ENCODE measurements around the gene ADM2.
A peak's percentile ranks its signal among the peaks of the same experiment; 100 is the strongest.

ADM2 gene

GRCh38 chr22:50454556-50455075 lies 26.7 kb upstream of the ADM2 start:
- H3K9ac ChIP-seq (ENCODE audit: low read length): no peak overlapping the region
- H3K4me3 ChIP-seq (ENCODE audit: low read length): no peak overlapping the region
- H3K79me2 ChIP-seq (ENCODE audit: low read length): no peaks in the 10 kb centered on the region
- no peak overlapping the region for H3K27ac ChIP-seq (ENCODE audit: low read length)
- H3K36me3 ChIP-seq (replicated peaks; ENCODE audit: low read depth, low read length): peaks cover 5% of the 10 kb centered on the region
- no peaks in the 10 kb centered on the region for H3K9me3 ChIP-seq (ENCODE audit: insufficient read depth, low read length)
- no peak overlapping the region for H3K4me2 ChIP-seq (ENCODE audit: low read length)
- H3K27me3 ChIP-seq (ENCODE audit: low read depth, low read length): no peaks in the 10 kb centered on the region
- H3K4me1 ChIP-seq (ENCODE audit: low read length): no peaks in the 10 kb centered on the region; the same call in 1 of the 2 replicates
- H4K20me1 ChIP-seq (ENCODE audit: insufficient read depth, low read length): no peaks in the 10 kb centered on the region
- H2AFZ ChIP-seq (ENCODE audit: low read depth, low read length): no peak overlapping the region
- TF ChIP-seq EZH2phosphoT487 (IDR thresholded peaks at IDR 0.05; ENCODE audit: low read depth) (no peak), CTCF (IDR thresholded peaks at IDR 0.05; ENCODE audit: low read depth, low read length) (no peak)

GRCh38 chr22:50455201-50455600 lies 26.1 kb upstream of the ADM2 start:
- H3K9me3 ChIP-seq (ENCODE audit: insufficient read depth, low read length): no peaks in the 10 kb centered on the region
- H2AFZ ChIP-seq (ENCODE audit: low read depth, low read length): no peak overlapping the region
- H3K4me3 ChIP-seq (ENCODE audit: low read length): no peak overlapping the region
- H3K27ac ChIP-seq (ENCODE audit: low read length): no peak overlapping the region
- H3K4me2 ChIP-seq (ENCODE audit: low read length): no peak overlapping the region
- H4K20me1 ChIP-seq (ENCODE audit: insufficient read depth, low read length): no peaks in the 10 kb centered on the region
- H3K4me1 ChIP-seq (ENCODE audit: low read length): no peaks in the 10 kb centered on the region; the same call in 1 of the 2 replicates
- H3K79me2 ChIP-seq (ENCODE audit: low read length): no peaks in the 10 kb centered on the region
- H3K36me3 ChIP-seq (replicated peaks; ENCODE audit: low read depth, low read length): peaks cover 5% of the 10 kb centered on the region
- no peak overlapping the region for H3K9ac ChIP-seq (ENCODE audit: low read length)
- no peak for TF ChIP-seq CTCF (IDR thresholded peaks at IDR 0.05; ENCODE audit: low read depth, low read length)
- H3K27me3 ChIP-seq (ENCODE audit: low read depth, low read length): no peaks in the 10 kb centered on the region

- Histone ChIP-seq H3K79me2 (ENCODE audit: low read length) (no peaks in the 10 kb centered on the region), H3K4me2 (ENCODE audit: low read length) (no peak overlapping the region), H3K27me3 (ENCODE audit: low read depth, low read length) (no peaks in the 10 kb centered on the region), H2AFZ (ENCODE audit: low read depth, low read length) (no peak overlapping the region), H4K20me1 (ENCODE audit: insufficient read depth, low read length) (no peaks in the 10 kb centered on the region), H3K4me1 (ENCODE audit: low read length) (no peaks in the 10 kb centered on the region; the same call in 1 of the 2 replicates), H3K36me3 (replicated peaks; ENCODE audit: low read depth, low read length) (peaks cover 2% of the 10 kb centered on the region), H3K9ac (ENCODE audit: low read length) (no peak overlapping the region), H3K27ac (ENCODE audit: low read length) (no peak overlapping the region), H3K4me3 (ENCODE audit: low read length) (no peak overlapping the region), H3K9me3 (ENCODE audit: insufficient read depth, low read length) (no peaks in the 10 kb centered on the region)
- TF ChIP-seq CTCF (IDR thresholded peaks at IDR 0.05; ENCODE audit: low read depth, low read length) (no peak), EZH2phosphoT487 (IDR thresholded peaks at IDR 0.05; ENCODE audit: low read depth) (no peak)
Observed at GRCh38 chr22:50456026-50456425, 25.3 kb upstream of the ADM2 start.

- Histone ChIP-seq H3K27me3 (ENCODE audit: low read depth, low read length) (no peaks in the 10 kb centered on the region), H3K36me3 (replicated peaks; ENCODE audit: low read depth, low read length) (peaks cover 2% of the 10 kb centered on the region), H3K9ac (ENCODE audit: low read length) (no peak overlapping the region), H4K20me1 (ENCODE audit: insufficient read depth, low read length) (no peaks in the 10 kb centered on the region), H3K79me2 (ENCODE audit: low read length) (no peaks in the 10 kb centered on the region), H2AFZ (ENCODE audit: low read depth, low read length) (no peak overlapping the region), H3K4me3 (ENCODE audit: low read length) (no peak overlapping the region), H3K9me3 (ENCODE audit: insufficient read depth, low read length) (no peaks in the 10 kb centered on the region), H3K4me1 (ENCODE audit: low read length) (no peaks in the 10 kb centered on the region; the same call in 1 of the 2 replicates), H3K4me2 (ENCODE audit: low read length) (no peak overlapping the region), H3K27ac (ENCODE audit: low read length) (no peak overlapping the region)
- TF ChIP-seq EZH2phosphoT487 (IDR thresholded peaks at IDR 0.05; ENCODE audit: low read depth) (no peak), CTCF (IDR thresholded peaks at IDR 0.05; ENCODE audit: low read depth, low read length) (peak; percentile 29)
Observed at GRCh38 chr22:50456466-50457234, 24.7 kb upstream of the ADM2 start.

Measured in OCI-LY3 (cell line).